ENCODE results near the gene INHBE.
A peak's percentile ranks its signal among the peaks of the same experiment; 100 is the strongest.
"Not testable (repeated sequence)": the region's sequence is repeated elsewhere in the genome, so short reads cannot be mapped to it uniquely, and the experiment has no call there.

INHBE gene

GRCh38 chr12:57476993-57477709, 22.0 kb downstream of the INHBE start:
- no peak for DNase-seq

GRCh38 chr12:57477710-57478681, 22.9 kb downstream of the INHBE start:
- peak; percentile 60 for DNase-seq

- DNase-seq, result no peak
These were observed 23.9 kb downstream of the INHBE start for GRCh38 chr12:57479043-57479375.

- no peak for DNase-seq
These were observed 24.4 kb downstream of the INHBE start, which contains the start of gene ARHGAP9 for GRCh38 chr12:57479376-57480115. TSS of gene ARHGAP9 (minus strand) at chr12:57479866. CDS start at chr12:57479406, 460 bp downstream.

- no peak for DNase-seq
These were observed 26.6 kb downstream of the INHBE start for GRCh38 chr12:57481671-57482070.

GRCh38 chr12:57483466-57483865, 28.4 kb downstream of the INHBE start:
- no peak for DNase-seq

- DNase-seq, result no peak
These were observed 30.6 kb downstream of the INHBE start for GRCh38 chr12:57485695-57486094.

GRCh38 chr12:57487055-57487596, 32.0 kb downstream of the INHBE start:
- no peak for DNase-seq

GRCh38 chr12:57487597-57488401, 32.7 kb downstream of the INHBE start, which contains the start of gene MARS1:
TSS of gene MARS1 (plus strand) at chr12:57488068. CDS start at chr12:57488091, 23 bp downstream.
- DNase-seq, result peak; percentile 84

GRCh38 chr12:57488402-57489156, 33.5 kb downstream of the INHBE start:
- no peak for DNase-seq

GRCh38 chr12:57489157-57489641, 34.1 kb downstream of the INHBE start:
- no peak for DNase-seq

GRCh38 chr12:57490126-57490525, 35.0 kb downstream of the INHBE start:
- no peak for DNase-seq

GRCh38 chr12:57491393-57492280, 36.5 kb downstream of the INHBE start:
- no peak for DNase-seq

- DNase-seq, result not testable (repeated sequence)
These were observed 40.1 kb downstream of the INHBE start for GRCh38 chr12:57495051-57495701.

GRCh38 chr12:57496822-57497221, 41.7 kb downstream of the INHBE start:
- DNase-seq, result no peak

- DNase-seq, result no peak
These were observed 42.4 kb downstream of the INHBE start for GRCh38 chr12:57497223-57498131.

GRCh38 chr12:57498132-57498502, 43.0 kb downstream of the INHBE start:
- no peak for DNase-seq

GRCh38 chr12:57498571-57498970, 43.5 kb downstream of the INHBE start:
- DNase-seq, result no peak

Data from activated CD4-positive, CD25-positive, alpha-beta regulatory T cell treated with anti-CD3 and anti-CD28 coated beads, Interleukin-2, amount 50 U/mL, for 72 hours (primary cell).